Transverse colon (tissue), 4 donors: ENCODE data around the gene NIPSNAP3A. TPM values are rescaled to one million over a fixed set of nuclear protein-coding genes. Genes with fewer than 3 reads are reported as not detected.

Experiments used
- DNase-seq: peaks from one replicate; pipeline ENCODE4 v3.0.0-alpha.2; 2019
- H3K27ac ChIP-seq, 4 donors: fragments of 200-600 bp; sonication (generic); 2 replicates each; pipeline ENCODE4 v1.5.1; 2016 to 2018; ENCODE audit warnings: inconsistent platforms in 4 of 4
- H3K27me3 ChIP-seq: fragments of 200-600 bp; sonication (generic); 2 replicates; pipeline ENCODE4 v1.5.1; 2017; ENCODE audit warnings: inconsistent platforms
- H3K36me3 ChIP-seq, 4 donors: fragments of 200-600 bp; sonication (generic); 2 replicates each; pipeline ENCODE4 v1.5.1; 2017 to 2019; ENCODE audit warnings: inconsistent platforms in 4 of 4
- H3K4me1 ChIP-seq, 4 donors: fragments of 200-600 bp; sonication (generic); 2 replicates each; pipeline ENCODE4 v1.5.1; 2017 to 2020; ENCODE audit warnings: inconsistent platforms in 4 of 4
- H3K4me3 ChIP-seq, 4 donors: fragments of 200-600 bp; sonication (generic); 1 replicate in 1 of 4; 2 replicates in 3 of 4; pipeline versions ENCODE4 v1.5.1 to v1.6.1; 2017 to 2019; ENCODE audit warnings: inconsistent platforms in 4 of 4
- H3K9me3 ChIP-seq, 2 donors: fragments of 200-600 bp; sonication (generic); 2 replicates each; pipeline ENCODE4 v1.5.1; 2017 to 2019; ENCODE audit warnings: inconsistent platforms in 2 of 2
- EP300 ChIP-seq: sonication (generic); formaldehyde crosslinking; IDR thresholded peaks from one replicate; pipeline ENCODE4 v1.6.1; 2017; ENCODE audit warnings: antibody characterized with exemption, low read depth
- POLR2A ChIP-seq: fragments of 450-650 bp; IDR thresholded peaks from one replicate; pipeline ENCODE4 v1.6.1; 2016; ENCODE audit warnings: antibody characterized with exemption, mild to moderate bottlenecking, moderate library complexity
- POLR2AphosphoS5 ChIP-seq, 3 donors: sonication (generic); formaldehyde crosslinking; IDR thresholded peaks; one replicate each; pipeline ENCODE4 v1.6.1; 2016; ENCODE audit warnings: antibody characterized with exemption in 3 of 3
- WGBS, 2 donors: methylation state at CpG; one replicate each; pipeline ENCODE4 v1.1.5; 2018; ENCODE audit warnings: low coverage in 1 of 2; 5-methylcytosine and 5-hydroxymethylcytosine counted together
- in situ Hi-C, 4 donors: fragments of 200-750 bp; cut with MboI; loops; one replicate each; pipeline versions ENCODE4 v1.15.0 to v1.15.1; 2017; ENCODE audit warnings: low sequenced_read_pairs in 3 of 4, low pct_ligation_motif_present in 1 of 4, low pct_unique_long_range_greater_than_20kb in 1 of 4
- intact Hi-C: fragments of 100-400 bp; cut with DNase I; formaldehyde crosslinking; loops from one replicate; pipeline ENCODE4 v1.15.1; 2023; ENCODE audit warnings: low total_unique reads
- total RNA-seq, 4 donors: library from RNA; depleted of rRNA; stranded (reverse); fragments of >200 nt; gene quantifications; one replicate each; pipeline ENCODE4 v1.1.0, GENCODE V29; 2016
- TF ChIP-seq, protein P1 (sequence below), 5 experiments: fragments of 200-600 bp in 3 of 5; fragments of 450-650 bp in 2 of 5; sonication (generic) in 3 of 5; IDR thresholded peaks; 1 replicate in 2 of 5; 2 replicates in 3 of 5; pipeline ENCODE4 v1.5.1; 2016 to 2017; ENCODE audit warnings: antibody characterized with exemption in 5 of 5, inconsistent platforms in 3 of 5, mild to moderate bottlenecking in 2 of 5, moderate library complexity in 1 of 5

Gene NIPSNAP3A
- total RNA-seq, 4 donors from 2014 or later = 2.6 to 56.3 (median 22.5) TPM

DNA sequence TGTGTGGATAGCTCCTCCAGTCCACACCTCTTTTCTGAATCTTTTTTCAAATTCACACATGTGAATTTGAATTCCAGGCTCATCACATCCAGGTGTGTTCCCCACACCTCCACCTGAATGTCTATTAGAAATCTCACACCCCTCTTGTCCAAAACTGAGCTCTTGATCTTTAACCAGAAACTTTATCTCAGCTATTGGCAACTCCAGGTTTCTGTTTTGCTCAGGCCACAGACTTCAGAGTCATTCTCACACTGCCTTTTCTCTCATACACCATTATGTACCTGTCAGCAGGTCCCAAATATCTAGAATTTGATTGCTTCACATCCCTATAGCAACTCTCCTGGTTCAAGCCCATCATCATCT, 28.1 kb downstream of the NIPSNAP3A start:
- H3K27ac ChIP-seq = peak overlapping the region in 3 of 4 donors; percentile 19 to 34 (median 26)
- H3K9me3 ChIP-seq = no peaks in the 10 kb centered on the region
- no peak for DNase-seq
- H3K36me3 ChIP-seq = no peaks in the 10 kb centered on the region
- in situ Hi-C loops = loop anchor here in 1 of 4 donors (25.0 kb wide), 1 partner anchor 637 kb away; no protein-coding TSS in a partner anchor
- H3K27me3 ChIP-seq = no peaks in the 10 kb centered on the region
- no peak for TF ChIP-seq POLR2AphosphoS5 (IDR thresholded peaks at IDR 0.05)
- no peak for TF ChIP-seq POLR2A
- TF ChIP-seq, protein P1, sequence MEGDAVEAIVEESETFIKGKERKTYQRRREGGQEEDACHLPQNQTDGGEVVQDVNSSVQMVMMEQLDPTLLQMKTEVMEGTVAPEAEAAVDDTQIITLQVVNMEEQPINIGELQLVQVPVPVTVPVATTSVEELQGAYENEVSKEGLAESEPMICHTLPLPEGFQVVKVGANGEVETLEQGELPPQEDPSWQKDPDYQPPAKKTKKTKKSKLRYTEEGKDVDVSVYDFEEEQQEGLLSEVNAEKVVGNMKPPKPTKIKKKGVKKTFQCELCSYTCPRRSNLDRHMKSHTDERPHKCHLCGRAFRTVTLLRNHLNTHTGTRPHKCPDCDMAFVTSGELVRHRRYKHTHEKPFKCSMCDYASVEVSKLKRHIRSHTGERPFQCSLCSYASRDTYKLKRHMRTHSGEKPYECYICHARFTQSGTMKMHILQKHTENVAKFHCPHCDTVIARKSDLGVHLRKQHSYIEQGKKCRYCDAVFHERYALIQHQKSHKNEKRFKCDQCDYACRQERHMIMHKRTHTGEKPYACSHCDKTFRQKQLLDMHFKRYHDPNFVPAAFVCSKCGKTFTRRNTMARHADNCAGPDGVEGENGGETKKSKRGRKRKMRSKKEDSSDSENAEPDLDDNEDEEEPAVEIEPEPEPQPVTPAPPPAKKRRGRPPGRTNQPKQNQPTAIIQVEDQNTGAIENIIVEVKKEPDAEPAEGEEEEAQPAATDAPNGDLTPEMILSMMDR (IDR thresholded peaks at IDR 0.05) = no peak
- TF ChIP-seq EP300 = no peak
- peaks cover 0 to 3% (median 1%) of the 10 kb centered on the region in 4 donors for H3K4me1 ChIP-seq
- H3K4me3 ChIP-seq = no peak overlapping the region
- intact Hi-C loops = no loop called here

- Histone ChIP-seq H3K27me3 (no peaks in the 10 kb centered on the region), H3K4me1 (peaks cover 0 to 3% (median 1%) of the 10 kb centered on the region in 4 donors), H3K36me3 (no peaks in the 10 kb centered on the region), H3K4me3 (no peak overlapping the region), H3K27ac (peak overlapping the region in 3 of 4 donors; percentile 19 to 34 (median 26)), H3K9me3 (no peaks in the 10 kb centered on the region)
- no peak for DNase-seq
- WGBS, 2 donors = 86 to 95% methylated on average over 2 of the region's 2 CpGs
- in situ Hi-C loops (loop anchor here in 1 of 4 donors (25.0 kb wide), 1 partner anchor 636 kb away; no protein-coding TSS in a partner anchor), intact Hi-C loops (no loop called here)
- TF ChIP-seq EP300 (no peak), POLR2AphosphoS5 (IDR thresholded peaks at IDR 0.05) (no peak), POLR2A (no peak)
- TF ChIP-seq, protein P1 (IDR thresholded peaks at IDR 0.05) = no peak
Observed at GRCh38 chr9:104775976-104776375, 28.5 kb downstream of the NIPSNAP3A start.

- Histone ChIP-seq H3K27ac (no peak overlapping the region), H3K27me3 (no peaks in the 10 kb centered on the region), H3K4me3 (no peak overlapping the region), H3K36me3 (no peaks in the 10 kb centered on the region), H3K4me1 (peaks cover 0 to 3% (median 1%) of the 10 kb centered on the region in 4 donors), H3K9me3 (no peaks in the 10 kb centered on the region)
- 67 to 79% methylated on average over 1 of the region's 1 CpG for WGBS, 2 donors
- in situ Hi-C loops (loop anchor here in 1 of 4 donors (25.0 kb wide), 1 partner anchor 636 kb away; no protein-coding TSS in a partner anchor), intact Hi-C loops (no loop called here)
- TF ChIP-seq POLR2AphosphoS5 (IDR thresholded peaks at IDR 0.05) (no peak), EP300 (no peak)
- TF ChIP-seq, protein P1 (IDR thresholded peaks at IDR 0.05) = no peak
- DNase-seq = no peak
Observed at GRCh38 chr9:104776797-104777196, 29.3 kb downstream of the NIPSNAP3A start.

GRCh38 chr9:104778802-104779201, 31.3 kb downstream of the NIPSNAP3A start:
- peaks cover 0 to 2% (median 0%) of the 10 kb centered on the region in 4 donors for H3K4me1 ChIP-seq
- H3K36me3 ChIP-seq = peaks cover 0 to 10% (median 4%) of the 10 kb centered on the region in 4 donors
- TF ChIP-seq POLR2A (no peak), POLR2AphosphoS5 (IDR thresholded peaks at IDR 0.05) (no peak), EP300 (no peak)
- TF ChIP-seq, protein P1 (IDR thresholded peaks at IDR 0.05) = no peak
- intact Hi-C loops = no loop called here
- no peak overlapping the region for H3K4me3 ChIP-seq
- WGBS, 2 donors = 92 to 94% methylated on average over 4 of the region's 4 CpGs
- no peaks in the 10 kb centered on the region for H3K27me3 ChIP-seq
- in situ Hi-C loops = loop anchor here in 1 of 4 donors (25.0 kb wide), 1 partner anchor 633 kb away; no protein-coding TSS in a partner anchor
- no peak overlapping the region for H3K27ac ChIP-seq
- H3K9me3 ChIP-seq = no peaks in the 10 kb centered on the region
- DNase-seq = no peak
